Breast epithelium (tissue), 4 donors: ENCODE results near the gene ASPRV1. TPM values are rescaled to one million over a fixed set of nuclear protein-coding genes. Genes with fewer than 3 reads are reported as not detected.

ENCODE experiments used
- DNase-seq, 2 donors: peaks; one replicate each; pipeline ENCODE4 v3.0.0-alpha.2; 2019; ENCODE audit warnings: low spot score in 2 of 2
- H3K27ac ChIP-seq, 2 donors: fragments of 200-600 bp; sonication (generic) in 1 of 2; one replicate each; pipeline ENCODE4 v1.5.1; 2016 to 2019; ENCODE audit warnings: mild to moderate bottlenecking in 1 of 2
- H3K27me3 ChIP-seq, 2 donors: fragments of 200-600 bp; sonication (generic) in 1 of 2; one replicate each; pipeline versions ENCODE4 v1.5.1 to v1.6.0; 2017 to 2019; ENCODE audit warnings: control low read depth in 1 of 2, mild to moderate bottlenecking in 1 of 2
- H3K36me3 ChIP-seq: fragments of 200-600 bp; one replicate; pipeline ENCODE4 v1.5.1; 2019
- H3K4me1 ChIP-seq, 2 donors: fragments of 200-600 bp; sonication (generic); one replicate each; pipeline ENCODE4 v1.5.1; 2016 to 2019; ENCODE audit warnings: control low read depth in 1 of 2
- H3K4me3 ChIP-seq, 3 donors: fragments of 200-600 bp; sonication (generic); 1 replicate in 2 of 3; 2 replicates in 1 of 3; pipeline ENCODE4 v1.5.1; 2016 to 2019; ENCODE audit warnings: mild to moderate bottlenecking in 3 of 3, moderate library complexity in 2 of 3
- H3K9me3 ChIP-seq, 2 donors: fragments of 200-600 bp; sonication (generic) in 1 of 2; one replicate each; pipeline ENCODE4 v1.5.1; 2016 to 2019; ENCODE audit warnings: control low read depth in 1 of 2
- CTCF ChIP-seq, 3 donors: fragments of 450-650 bp; IDR thresholded peaks; one replicate each; pipeline ENCODE4 v1.5.1; 2016 to 2017; ENCODE audit warnings: antibody characterized with exemption in 3 of 3, mild to moderate bottlenecking in 3 of 3, moderate library complexity in 3 of 3
- POLR2A ChIP-seq: fragments of 450-650 bp; IDR thresholded peaks from one replicate; pipeline ENCODE4 v1.6.1; 2016; ENCODE audit warnings: antibody characterized with exemption, mild to moderate bottlenecking, moderate library complexity
- POLR2AphosphoS5 ChIP-seq, 3 donors: sonication (generic); formaldehyde crosslinking; IDR thresholded peaks; one replicate each; pipeline ENCODE4 v1.6.1; 2017; ENCODE audit warnings: antibody characterized with exemption in 3 of 3
- intact Hi-C: fragments of 100-400 bp; cut with DNase I; formaldehyde crosslinking; loops from one replicate; pipeline ENCODE4 v1.15.1; 2023; ENCODE audit warnings: low total_unique reads
- total RNA-seq, 3 donors: library from RNA; depleted of rRNA; stranded (reverse); fragments of >200 nt; gene quantifications; one replicate each; pipeline ENCODE4 v1.1.0, GENCODE V29; 2016

The ASPRV1 gene
- total RNA-seq, 3 donors from 2014 or later = 1.6 to 4.5 (median 1.8) TPM

- Histone ChIP-seq H3K27me3 (no peaks in the 10 kb centered on the region), H3K4me1 (no peaks in the 10 kb centered on the region), H3K4me3 (no peak overlapping the region), H3K36me3 (no peaks in the 10 kb centered on the region), H3K27ac (no peak overlapping the region), H3K9me3 (no peaks in the 10 kb centered on the region)
- TF ChIP-seq POLR2A = no peak
- TF ChIP-seq POLR2AphosphoS5 (IDR thresholded peaks at IDR 0.05) = no peak
- TF ChIP-seq CTCF (IDR thresholded peaks at IDR 0.05) = no peak
- intact Hi-C loops = no loop called here
- no peak for DNase-seq
Measured at GRCh38 chr2:69977906-69978482, 16.6 kb upstream of the ASPRV1 start.

DNA sequence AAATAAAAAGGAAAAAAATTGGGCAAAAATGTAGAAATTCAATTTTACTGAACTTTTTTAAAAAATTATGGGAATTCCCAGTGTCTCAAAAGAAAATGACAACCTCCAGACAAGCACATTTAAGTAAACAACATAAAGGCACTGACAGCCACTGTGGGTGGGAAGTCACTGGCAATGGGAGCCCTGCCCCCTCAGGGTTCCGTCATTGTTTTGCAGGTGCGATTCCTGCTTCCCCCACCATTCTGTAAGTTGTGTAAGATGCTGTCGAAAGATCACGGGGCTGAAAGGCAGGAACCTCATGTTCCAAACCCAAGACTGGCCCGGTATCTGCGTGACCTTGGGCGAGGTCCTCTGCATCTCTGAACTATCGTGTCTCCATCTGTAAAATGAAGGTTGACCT, 15.8 kb upstream of the ASPRV1 start:
- intact Hi-C loops = no loop called here
- H3K9me3 ChIP-seq = no peaks in the 10 kb centered on the region
- no peaks in the 10 kb centered on the region for H3K36me3 ChIP-seq
- H3K27ac ChIP-seq = peak overlapping the region in 1 of 2 donors; percentile 43
- TF ChIP-seq POLR2A = no peak
- TF ChIP-seq POLR2AphosphoS5 (IDR thresholded peaks at IDR 0.05) = no peak
- TF ChIP-seq CTCF (IDR thresholded peaks at IDR 0.05) = no peak
- no peak for DNase-seq
- no peaks in the 10 kb centered on the region for H3K27me3 ChIP-seq
- H3K4me3 ChIP-seq = no peak overlapping the region
- H3K4me1 ChIP-seq = no peaks in the 10 kb centered on the region

DNA sequence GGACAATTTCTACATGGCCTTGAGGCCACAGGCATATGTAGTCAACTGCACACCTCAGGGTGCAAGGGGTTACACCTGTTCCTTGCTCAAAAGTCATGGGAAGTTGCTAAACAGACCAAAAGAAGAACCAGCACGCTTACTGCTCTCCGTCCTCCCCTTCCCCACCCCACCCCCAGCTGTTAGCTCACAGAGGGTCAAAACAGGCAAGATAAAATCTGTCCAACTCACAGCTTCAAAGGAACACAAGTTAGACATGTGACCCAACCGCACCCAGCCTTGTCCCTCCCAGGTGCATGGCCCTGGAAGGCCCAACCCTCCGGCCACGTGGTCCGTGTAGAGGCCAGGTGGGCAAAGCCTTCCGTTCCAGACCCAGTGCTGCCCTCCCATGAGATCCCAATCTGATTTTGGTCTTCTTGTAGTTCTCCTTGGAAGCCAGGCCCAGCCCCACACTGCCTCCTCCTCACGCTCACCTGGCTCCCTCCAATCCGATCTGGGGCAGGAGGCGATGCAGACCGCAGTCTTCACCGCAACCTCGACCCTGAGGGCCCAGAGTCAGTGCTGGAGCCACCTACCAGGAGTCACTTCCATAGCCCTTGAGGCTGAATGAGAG, 14.5 kb upstream of the ASPRV1 start:
- Histone ChIP-seq H3K27me3 (no peaks in the 10 kb centered on the region), H3K4me3 (no peak overlapping the region), H3K9me3 (no peaks in the 10 kb centered on the region), H3K27ac (peak overlapping the region; percentile 43 to 58), H3K36me3 (no peaks in the 10 kb centered on the region), H3K4me1 (no peaks in the 10 kb centered on the region)
- no peak for TF ChIP-seq CTCF (IDR thresholded peaks at IDR 0.05)
- TF ChIP-seq POLR2A = no peak
- no peak for TF ChIP-seq POLR2AphosphoS5 (IDR thresholded peaks at IDR 0.05)
- no peak for DNase-seq
- intact Hi-C loops = no loop called here

DNA sequence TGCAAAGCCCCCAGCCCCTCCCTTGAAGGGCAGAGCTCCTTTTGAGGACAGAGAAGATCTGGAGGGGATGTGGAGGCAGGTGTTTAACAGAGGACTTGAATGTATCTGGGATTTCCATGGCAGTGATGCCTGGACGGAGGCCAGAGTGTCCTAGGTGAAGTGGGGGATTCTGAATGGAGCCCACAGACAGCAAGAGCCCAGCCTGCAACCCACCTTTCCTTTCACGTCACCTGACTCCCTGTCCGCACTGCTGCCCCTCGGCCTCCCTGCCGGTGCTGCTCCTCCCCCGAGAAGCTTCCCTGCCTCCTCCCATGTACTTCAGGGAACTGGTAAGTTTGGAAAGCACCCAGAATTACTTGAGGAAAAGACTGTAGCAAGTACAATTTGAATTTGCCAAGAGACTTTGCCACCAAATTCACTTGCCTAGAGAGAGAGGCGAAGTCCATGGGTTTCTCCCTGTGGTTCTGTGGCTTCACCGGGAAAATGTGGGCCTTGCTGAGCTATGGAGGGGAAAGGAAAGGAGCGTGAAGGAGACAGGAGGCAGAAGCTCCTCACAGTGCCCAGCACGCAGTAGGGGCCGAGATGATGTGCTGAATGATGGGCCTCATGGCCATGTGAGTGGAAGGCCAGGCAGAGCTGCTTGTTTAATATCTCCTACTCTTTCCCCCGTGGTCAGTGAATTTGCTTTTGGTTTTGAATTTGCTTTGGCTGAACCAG, 13.9 kb upstream of the ASPRV1 start:
- H3K36me3 ChIP-seq = no peaks in the 10 kb centered on the region
- TF ChIP-seq POLR2AphosphoS5 (IDR thresholded peaks at IDR 0.05) (no peak), POLR2A (no peak), CTCF (IDR thresholded peaks at IDR 0.05) (no peak)
- no peak overlapping the region for H3K4me3 ChIP-seq
- H3K4me1 ChIP-seq = no peaks in the 10 kb centered on the region
- no peaks in the 10 kb centered on the region for H3K27me3 ChIP-seq
- intact Hi-C loops = no loop called here
- H3K27ac ChIP-seq = peak overlapping the region in 1 of 2 donors; percentile 58
- no peaks in the 10 kb centered on the region for H3K9me3 ChIP-seq
- DNase-seq = no peak

DNA sequence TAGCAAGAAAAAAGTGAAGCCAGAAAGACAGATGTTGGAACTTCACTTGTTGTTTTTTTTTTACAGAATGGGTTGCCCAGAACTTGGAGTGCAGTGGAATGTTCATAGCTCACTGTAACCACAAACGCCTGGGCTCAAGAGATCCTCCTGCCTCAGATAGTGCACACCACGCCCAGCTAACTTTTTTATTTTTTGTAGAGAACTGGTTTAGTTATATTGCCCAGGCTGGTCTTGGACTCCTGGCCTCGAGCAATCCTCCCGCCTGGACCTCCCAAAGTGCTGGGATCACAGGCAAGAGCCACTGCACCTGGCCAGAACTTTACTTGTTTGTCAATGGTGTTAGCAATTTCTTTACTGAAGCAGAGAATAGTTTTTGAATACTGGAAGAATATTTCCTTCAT, 11.9 kb upstream of the ASPRV1 start:
- no peaks in the 10 kb centered on the region for H3K27me3 ChIP-seq
- no peak overlapping the region for H3K27ac ChIP-seq
- H3K4me3 ChIP-seq = no peak overlapping the region
- no peak for TF ChIP-seq CTCF (IDR thresholded peaks at IDR 0.05)
- TF ChIP-seq POLR2A = no peak
- TF ChIP-seq POLR2AphosphoS5 (IDR thresholded peaks at IDR 0.05) = no peak
- H3K36me3 ChIP-seq = no peaks in the 10 kb centered on the region
- H3K9me3 ChIP-seq = no peaks in the 10 kb centered on the region
- DNase-seq = no peak
- no peaks in the 10 kb centered on the region for H3K4me1 ChIP-seq
- intact Hi-C loops = no loop called here
